Breast epithelium (tissue), 4 donors: Measurements from ENCODE around the gene SCEL. TPM values are rescaled to one million over a fixed set of nuclear protein-coding genes. Genes with fewer than 3 reads are reported as not detected.

ENCODE experiments used
- DNase-seq, 2 donors: peaks; one replicate each; pipeline ENCODE4 v3.0.0-alpha.2; 2019; ENCODE audit warnings: low spot score in 2 of 2
- H3K27ac ChIP-seq, 2 donors: fragments of 200-600 bp; sonication (generic) in 1 of 2; one replicate each; pipeline ENCODE4 v1.5.1; 2016 to 2019; ENCODE audit warnings: mild to moderate bottlenecking in 1 of 2
- H3K27me3 ChIP-seq, 2 donors: fragments of 200-600 bp; sonication (generic) in 1 of 2; one replicate each; pipeline versions ENCODE4 v1.5.1 to v1.6.0; 2017 to 2019; ENCODE audit warnings: control low read depth in 1 of 2, mild to moderate bottlenecking in 1 of 2
- H3K36me3 ChIP-seq: fragments of 200-600 bp; one replicate; pipeline ENCODE4 v1.5.1; 2019
- H3K4me1 ChIP-seq, 2 donors: fragments of 200-600 bp; sonication (generic); one replicate each; pipeline ENCODE4 v1.5.1; 2016 to 2019; ENCODE audit warnings: control low read depth in 1 of 2
- H3K4me3 ChIP-seq, 3 donors: fragments of 200-600 bp; sonication (generic); 1 replicate in 2 of 3; 2 replicates in 1 of 3; pipeline ENCODE4 v1.5.1; 2016 to 2019; ENCODE audit warnings: mild to moderate bottlenecking in 3 of 3, moderate library complexity in 2 of 3
- H3K9me3 ChIP-seq, 2 donors: fragments of 200-600 bp; sonication (generic) in 1 of 2; one replicate each; pipeline ENCODE4 v1.5.1; 2016 to 2019; ENCODE audit warnings: control low read depth in 1 of 2
- POLR2A ChIP-seq: fragments of 450-650 bp; IDR thresholded peaks from one replicate; pipeline ENCODE4 v1.6.1; 2016; ENCODE audit warnings: antibody characterized with exemption, mild to moderate bottlenecking, moderate library complexity
- POLR2AphosphoS5 ChIP-seq, 3 donors: sonication (generic); formaldehyde crosslinking; IDR thresholded peaks; one replicate each; pipeline ENCODE4 v1.6.1; 2017; ENCODE audit warnings: antibody characterized with exemption in 3 of 3
- intact Hi-C: fragments of 100-400 bp; cut with DNase I; formaldehyde crosslinking; loops from one replicate; pipeline ENCODE4 v1.15.1; 2023; ENCODE audit warnings: low total_unique reads
- total RNA-seq, 3 donors: library from RNA; depleted of rRNA; stranded (reverse); fragments of >200 nt; gene quantifications; one replicate each; pipeline ENCODE4 v1.1.0, GENCODE V29; 2016
- TF ChIP-seq, protein P1 (sequence below), 3 donors: fragments of 450-650 bp; IDR thresholded peaks; one replicate each; pipeline ENCODE4 v1.5.1; 2016 to 2017; ENCODE audit warnings: antibody characterized with exemption in 3 of 3, mild to moderate bottlenecking in 3 of 3, moderate library complexity in 3 of 3

The SCEL gene
- total RNA-seq, 3 donors from 2014 or later: under 0.01 to 0.88 TPM; not detected in 1

DNA sequence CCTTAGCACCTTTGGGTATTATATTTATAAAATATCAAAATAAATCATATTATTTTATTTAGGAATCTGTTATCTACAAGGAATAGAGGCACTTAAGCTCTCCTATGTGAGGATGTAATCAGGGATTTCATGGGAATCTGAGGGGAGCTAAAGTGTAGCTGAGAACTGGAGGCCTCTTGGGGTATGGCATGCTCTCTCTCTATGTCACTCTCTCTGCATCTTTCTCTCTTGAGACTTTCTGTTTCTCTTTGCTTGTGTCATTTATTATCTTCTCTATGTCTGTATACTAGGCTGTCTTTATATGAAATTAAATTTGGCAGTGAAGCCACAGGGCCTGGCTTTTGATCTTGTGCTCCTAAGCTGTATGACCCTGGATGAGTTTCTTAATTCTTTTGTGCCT lies 37.7 kb upstream of the SCEL start:
- no peaks in the 10 kb centered on the region for H3K36me3 ChIP-seq
- H3K27ac ChIP-seq: no peak overlapping the region
- no peaks in the 10 kb centered on the region for H3K4me1 ChIP-seq
- intact Hi-C loops: no loop called here
- H3K4me3 ChIP-seq: no peak overlapping the region
- no peak for DNase-seq
- H3K9me3 ChIP-seq: no peaks in the 10 kb centered on the region
- no peaks in the 10 kb centered on the region for H3K27me3 ChIP-seq
- TF ChIP-seq, protein P1, sequence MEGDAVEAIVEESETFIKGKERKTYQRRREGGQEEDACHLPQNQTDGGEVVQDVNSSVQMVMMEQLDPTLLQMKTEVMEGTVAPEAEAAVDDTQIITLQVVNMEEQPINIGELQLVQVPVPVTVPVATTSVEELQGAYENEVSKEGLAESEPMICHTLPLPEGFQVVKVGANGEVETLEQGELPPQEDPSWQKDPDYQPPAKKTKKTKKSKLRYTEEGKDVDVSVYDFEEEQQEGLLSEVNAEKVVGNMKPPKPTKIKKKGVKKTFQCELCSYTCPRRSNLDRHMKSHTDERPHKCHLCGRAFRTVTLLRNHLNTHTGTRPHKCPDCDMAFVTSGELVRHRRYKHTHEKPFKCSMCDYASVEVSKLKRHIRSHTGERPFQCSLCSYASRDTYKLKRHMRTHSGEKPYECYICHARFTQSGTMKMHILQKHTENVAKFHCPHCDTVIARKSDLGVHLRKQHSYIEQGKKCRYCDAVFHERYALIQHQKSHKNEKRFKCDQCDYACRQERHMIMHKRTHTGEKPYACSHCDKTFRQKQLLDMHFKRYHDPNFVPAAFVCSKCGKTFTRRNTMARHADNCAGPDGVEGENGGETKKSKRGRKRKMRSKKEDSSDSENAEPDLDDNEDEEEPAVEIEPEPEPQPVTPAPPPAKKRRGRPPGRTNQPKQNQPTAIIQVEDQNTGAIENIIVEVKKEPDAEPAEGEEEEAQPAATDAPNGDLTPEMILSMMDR (IDR thresholded peaks at IDR 0.05): no peak
- TF ChIP-seq POLR2AphosphoS5 (IDR thresholded peaks at IDR 0.05) (no peak), POLR2A (no peak)

DNA sequence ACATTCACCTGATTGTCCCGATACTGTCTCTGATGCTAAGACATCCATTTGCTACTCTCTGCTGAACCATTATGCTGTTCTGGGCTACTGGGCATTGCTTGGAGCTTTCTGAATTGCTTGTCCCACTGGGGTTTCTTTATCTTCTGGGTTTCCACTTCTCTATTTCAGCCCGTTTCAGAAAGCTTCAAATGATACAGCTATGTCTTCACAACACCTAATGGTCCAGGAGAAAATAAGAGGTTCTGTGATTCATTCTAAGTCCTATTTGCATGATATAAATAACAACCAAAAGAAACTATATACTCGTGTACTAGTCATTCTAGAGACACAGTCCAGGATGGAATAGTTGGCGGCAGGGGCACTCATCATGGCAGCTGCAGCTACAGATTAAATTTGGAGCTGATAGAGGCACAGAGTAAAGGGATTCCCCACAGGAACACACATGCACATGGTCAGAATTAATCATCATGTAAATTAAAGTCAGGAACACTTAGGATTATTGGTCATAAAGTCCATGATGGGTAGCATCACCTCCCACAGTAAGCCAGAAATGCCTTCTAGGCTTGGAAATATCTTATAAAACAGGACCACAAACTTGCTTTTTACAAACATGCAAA lies 33.3 kb upstream of the SCEL start:
- Histone ChIP-seq H3K4me3 (no peak overlapping the region), H3K27ac (no peak overlapping the region), H3K4me1 (no peaks in the 10 kb centered on the region), H3K9me3 (no peaks in the 10 kb centered on the region), H3K36me3 (no peaks in the 10 kb centered on the region), H3K27me3 (no peaks in the 10 kb centered on the region)
- no peak for DNase-seq
- TF ChIP-seq POLR2AphosphoS5 (IDR thresholded peaks at IDR 0.05) (no peak), POLR2A (no peak)
- TF ChIP-seq, protein P1 (IDR thresholded peaks at IDR 0.05): no peak
- intact Hi-C loops: no loop called here

DNA sequence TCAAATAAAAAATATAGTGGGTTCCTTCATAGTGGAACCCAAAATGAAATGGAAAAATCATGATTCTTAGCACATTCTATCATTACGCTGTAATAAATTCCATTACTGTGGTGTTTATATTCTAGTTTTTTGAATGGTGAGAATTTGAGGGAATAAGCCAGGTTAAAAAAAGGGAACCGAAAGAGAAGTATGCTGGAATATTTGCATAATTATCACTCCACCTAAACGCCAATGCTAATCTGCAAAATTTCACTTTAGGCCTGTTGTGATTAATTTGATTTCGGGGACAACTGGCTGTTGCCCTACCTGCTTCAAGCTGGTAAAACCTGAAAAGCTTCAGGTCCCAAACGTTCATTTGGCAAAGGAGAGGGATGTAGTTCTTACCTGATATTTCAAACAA lies 32.1 kb upstream of the SCEL start:
- TF ChIP-seq POLR2AphosphoS5 (IDR thresholded peaks at IDR 0.05) (no peak), POLR2A (no peak)
- TF ChIP-seq, protein P1 (IDR thresholded peaks at IDR 0.05): no peak
- DNase-seq: no peak
- H3K4me1 ChIP-seq: peaks cover 0 to 6% of the 10 kb centered on the region in 2 donors
- intact Hi-C loops: no loop called here
- no peaks in the 10 kb centered on the region for H3K27me3 ChIP-seq
- H3K27ac ChIP-seq: no peak overlapping the region
- no peaks in the 10 kb centered on the region for H3K36me3 ChIP-seq
- H3K4me3 ChIP-seq: no peak overlapping the region
- no peaks in the 10 kb centered on the region for H3K9me3 ChIP-seq

DNA sequence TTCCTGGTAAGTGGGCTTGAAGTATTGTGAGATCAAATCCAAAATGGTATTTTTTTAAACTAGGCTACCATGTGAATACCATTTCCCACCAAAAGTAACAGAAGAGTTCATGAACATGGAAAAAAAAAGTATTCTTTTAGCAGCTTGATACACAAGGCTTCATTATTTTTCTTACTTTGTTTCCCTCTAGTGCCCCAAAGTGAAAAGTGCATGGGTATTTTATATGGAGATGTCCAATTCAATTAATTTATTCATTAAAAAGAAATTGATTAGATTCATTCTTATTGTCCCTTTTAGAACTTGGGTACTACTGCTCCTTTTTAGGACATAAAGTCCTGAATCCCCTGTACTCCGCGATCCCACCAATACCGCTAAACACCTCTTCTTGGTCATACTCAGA lies 28.6 kb upstream of the SCEL start:
- Histone ChIP-seq H3K36me3 (no peaks in the 10 kb centered on the region), H3K4me3 (no peak overlapping the region), H3K9me3 (no peaks in the 10 kb centered on the region), H3K27ac (no peak overlapping the region), H3K4me1 (peaks cover 0 to 6% of the 10 kb centered on the region in 2 donors), H3K27me3 (no peaks in the 10 kb centered on the region)
- intact Hi-C loops: no loop called here
- DNase-seq: no peak
- no peak for TF ChIP-seq POLR2A
- TF ChIP-seq, protein P1 (IDR thresholded peaks at IDR 0.05): peak in 2 of 3 donors; percentile 7 to 10

DNA sequence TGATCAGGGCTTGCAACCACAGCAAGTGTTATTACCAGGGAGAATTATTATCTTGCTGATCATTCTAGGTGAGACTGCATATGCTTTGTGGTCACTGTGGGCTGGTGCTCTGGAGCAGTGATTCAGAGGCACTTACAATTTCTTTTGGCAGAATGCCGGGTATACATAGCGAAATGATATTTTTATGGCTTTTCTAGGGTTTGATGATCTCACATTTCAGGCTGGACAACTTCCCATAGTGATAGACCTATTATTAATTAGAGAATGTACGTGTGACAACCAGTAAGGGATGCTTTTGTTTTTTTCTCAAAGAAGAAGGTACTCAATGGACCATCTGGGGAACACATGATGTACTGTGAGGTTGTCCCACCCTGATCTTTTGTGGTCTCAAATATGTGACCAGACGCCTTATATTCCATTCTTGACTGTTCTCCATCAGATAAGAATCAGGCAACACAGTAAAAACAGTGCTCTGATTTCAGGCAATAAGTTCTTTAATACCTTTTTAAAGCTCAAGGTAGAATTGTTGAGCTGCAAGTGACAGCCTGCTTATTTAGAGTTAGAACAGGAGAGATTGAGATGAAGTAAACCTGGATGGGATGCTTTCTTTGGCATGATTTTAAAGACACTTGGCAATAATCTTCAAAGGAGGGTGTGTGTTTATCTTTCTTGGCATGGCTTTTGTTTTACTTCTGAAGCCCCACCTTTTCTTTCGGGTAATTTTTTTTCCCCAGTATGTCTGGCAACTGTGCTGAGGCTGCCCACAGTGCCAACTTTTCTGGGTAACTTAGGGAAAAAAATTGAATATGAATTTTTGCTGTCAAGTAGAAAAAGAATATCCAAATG lies 27.4 kb upstream of the SCEL start:
- Histone ChIP-seq H3K27me3 (no peaks in the 10 kb centered on the region), H3K36me3 (no peaks in the 10 kb centered on the region)
- intact Hi-C loops: no loop called here

More for the DNA sequence above, 27.4 kb upstream of the SCEL start:
- Histone ChIP-seq H3K4me1 (peaks cover 0 to 6% of the 10 kb centered on the region in 2 donors), H3K9me3 (no peaks in the 10 kb centered on the region), H3K27ac (no peak overlapping the region), H3K4me3 (no peak overlapping the region)
- DNase-seq: no peak
- TF ChIP-seq POLR2A (no peak), POLR2AphosphoS5 (IDR thresholded peaks at IDR 0.05) (no peak)
- TF ChIP-seq, protein P1 (IDR thresholded peaks at IDR 0.05): no peak
